Neural progenitor cell (in vitro differentiated cells): Measurements from ENCODE around the gene C19orf81. TPM values are rescaled to one million over a fixed set of nuclear protein-coding genes. Genes with fewer than 3 reads are reported as not detected.

Source experiments
- DNase-seq: peaks from one replicate; pipeline ENCODE4 v3.0.0-alpha.2; 2016; ENCODE audit warnings: low spot score
- H2AFZ ChIP-seq: fragments of 200-600 bp; sonication (generic); replicated peaks from 2 replicates; pipeline ENCODE4 v1.6.1; 2016; ENCODE audit warnings: antibody characterized with exemption
- H3F3A ChIP-seq: fragments of 200-600 bp; sonication (generic); 2 replicates; pipeline ENCODE4 v1.6.1; 2016; ENCODE audit warnings: antibody characterized with exemption, low read depth
- H3K27ac ChIP-seq: fragments of 200-600 bp; sonication (generic); 2 replicates; pipeline ENCODE4 v1.5.1; 2016; ENCODE audit warnings: mild to moderate bottlenecking
- H3K27me3 ChIP-seq: fragments of 200-600 bp; sonication (generic); 2 replicates; pipeline ENCODE4 v1.6.1; 2016; ENCODE audit warnings: mild to moderate bottlenecking, moderate library complexity
- H3K36me3 ChIP-seq: fragments of 200-600 bp; sonication (generic); 2 replicates; pipeline ENCODE4 v1.5.1; 2016
- H3K4me1 ChIP-seq: fragments of 200-600 bp; sonication (generic); 2 replicates; pipeline ENCODE4 v1.6.1; 2016; ENCODE audit warnings: mixed run types
- H3K4me2 ChIP-seq: fragments of 200-600 bp; sonication (generic); 2 replicates; pipeline ENCODE4 v1.6.1; 2016
- H3K4me3 ChIP-seq: fragments of 200-600 bp; sonication (generic); 2 replicates; pipeline ENCODE4 v1.5.1; 2016
- H3K79me2 ChIP-seq: fragments of 200-600 bp; sonication (generic); 2 replicates; pipeline ENCODE4 v1.6.1; 2016; ENCODE audit warnings: low read depth
- H3K9ac ChIP-seq: fragments of 200-600 bp; sonication (generic); 2 replicates; pipeline ENCODE4 v1.6.1; 2016
- H3K9me3 ChIP-seq: fragments of 200-600 bp; sonication (generic); 2 replicates; pipeline ENCODE4 v1.5.1; 2016; ENCODE audit warnings: low read depth
- H4K20me1 ChIP-seq: fragments of 200-600 bp; sonication (generic); 2 replicates; pipeline ENCODE4 v1.6.1; 2016; ENCODE audit warnings: low read depth
- H3K27ac Mint-ChIP-seq: 3 replicates; pipeline ENCODE4 v1.8.0; 2021; ENCODE audit warnings: mixed read lengths
- H3K27me3 Mint-ChIP-seq: 2 replicates; pipeline ENCODE4 v1.8.0; 2022; ENCODE audit warnings: low read depth, mild to moderate bottlenecking, inconsistent platforms, moderate library complexity, mixed read lengths; ENCODE audit not compliant: insufficient read depth
- H3K36me3 Mint-ChIP-seq: 3 replicates; pipeline ENCODE4 v1.8.0; 2021; ENCODE audit warnings: mixed read lengths
- H3K4me1 Mint-ChIP-seq: 3 replicates; pipeline ENCODE4 v1.8.0; 2021; ENCODE audit warnings: mixed read lengths
- H3K4me3 Mint-ChIP-seq: 3 replicates; pipeline ENCODE4 v1.8.0; 2021; ENCODE audit warnings: mild to moderate bottlenecking, moderate library complexity, mixed read lengths
- H3K9me3 Mint-ChIP-seq: 3 replicates; pipeline ENCODE4 v1.8.0; 2020; ENCODE audit warnings: mixed read lengths
- EZH2 ChIP-seq: fragments of 200-600 bp; sonication (generic); IDR thresholded peaks from 2 replicates; pipeline ENCODE4 v1.6.1; 2017; ENCODE audit warnings: antibody characterized with exemption, mild to moderate bottlenecking, moderate library complexity
- EZH2phosphoT487 ChIP-seq: fragments of 200-600 bp; sonication (generic); IDR thresholded peaks from 2 replicates; pipeline ENCODE4 v1.6.1; 2017; ENCODE audit warnings: antibody characterized with exemption
- total RNA-seq: library from RNA; depleted of rRNA; stranded (reverse); fragments of >200 nt; gene quantifications from 2 replicates; pipeline ENCODE4 v1.2.3, GENCODE V29; 2015; ENCODE audit warnings: low replicate concordance
- TF ChIP-seq, protein P1 (sequence below): fragments of 200-600 bp; sonication (generic); IDR thresholded peaks from 2 replicates; pipeline ENCODE4 v1.5.1; 2017; ENCODE audit warnings: antibody characterized with exemption, mild to moderate bottlenecking

C19orf81 gene
- total RNA-seq, 1 donor from 2014 or later: 1.3 TPM

DNA sequence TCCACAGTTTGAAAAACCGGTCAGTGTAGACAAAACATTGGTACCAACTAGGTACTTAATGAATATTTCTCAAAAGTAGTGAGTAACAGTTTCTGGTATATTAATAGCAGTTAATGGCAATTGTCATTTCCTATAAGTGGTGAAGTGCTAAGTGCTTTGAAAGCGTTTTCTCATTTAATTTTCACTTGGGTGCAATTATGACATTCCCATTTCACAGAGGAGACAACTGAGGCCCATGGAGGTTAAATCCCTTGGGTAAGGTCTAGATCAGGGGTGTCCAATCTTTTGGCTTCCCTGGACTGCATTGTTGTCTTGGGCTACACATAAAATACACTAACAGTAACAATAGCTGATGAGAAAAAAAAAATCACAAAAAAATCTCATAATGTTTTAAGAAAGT is 8.9 kb upstream of the C19orf81 start:
- peaks cover 13% of the 10 kb centered on the region for H3K4me1 Mint-ChIP-seq
- Histone ChIP-seq H3K4me2 (peak overlapping the region; percentile 99), H3K9me3 (no peaks in the 10 kb centered on the region), H3K27ac (no peak overlapping the region), H3F3A (peaks cover 4% of the 10 kb centered on the region), H3K4me1 (no peaks in the 10 kb centered on the region), H2AFZ (peak overlapping the region; percentile 99), H3K9ac (no peak overlapping the region), H3K36me3 (no peaks in the 10 kb centered on the region), H3K4me3 (peak overlapping the region; percentile 89), H3K27me3 (peaks cover 80% of the 10 kb centered on the region), H4K20me1 (no peaks in the 10 kb centered on the region), H3K79me2 (no peaks in the 10 kb centered on the region)
- no peak for DNase-seq
- H3K9me3 Mint-ChIP-seq: peaks cover 11% of the 10 kb centered on the region
- peak overlapping the region; percentile 71 for H3K4me3 Mint-ChIP-seq
- no peaks in the 10 kb centered on the region for H3K36me3 Mint-ChIP-seq
- no peak overlapping the region for H3K27ac Mint-ChIP-seq
- H3K27me3 Mint-ChIP-seq: peaks cover 15% of the 10 kb centered on the region
- TF ChIP-seq, protein P1, sequence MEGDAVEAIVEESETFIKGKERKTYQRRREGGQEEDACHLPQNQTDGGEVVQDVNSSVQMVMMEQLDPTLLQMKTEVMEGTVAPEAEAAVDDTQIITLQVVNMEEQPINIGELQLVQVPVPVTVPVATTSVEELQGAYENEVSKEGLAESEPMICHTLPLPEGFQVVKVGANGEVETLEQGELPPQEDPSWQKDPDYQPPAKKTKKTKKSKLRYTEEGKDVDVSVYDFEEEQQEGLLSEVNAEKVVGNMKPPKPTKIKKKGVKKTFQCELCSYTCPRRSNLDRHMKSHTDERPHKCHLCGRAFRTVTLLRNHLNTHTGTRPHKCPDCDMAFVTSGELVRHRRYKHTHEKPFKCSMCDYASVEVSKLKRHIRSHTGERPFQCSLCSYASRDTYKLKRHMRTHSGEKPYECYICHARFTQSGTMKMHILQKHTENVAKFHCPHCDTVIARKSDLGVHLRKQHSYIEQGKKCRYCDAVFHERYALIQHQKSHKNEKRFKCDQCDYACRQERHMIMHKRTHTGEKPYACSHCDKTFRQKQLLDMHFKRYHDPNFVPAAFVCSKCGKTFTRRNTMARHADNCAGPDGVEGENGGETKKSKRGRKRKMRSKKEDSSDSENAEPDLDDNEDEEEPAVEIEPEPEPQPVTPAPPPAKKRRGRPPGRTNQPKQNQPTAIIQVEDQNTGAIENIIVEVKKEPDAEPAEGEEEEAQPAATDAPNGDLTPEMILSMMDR: no peak
- TF ChIP-seq EZH2phosphoT487: no peak
- no peak for TF ChIP-seq EZH2

DNA sequence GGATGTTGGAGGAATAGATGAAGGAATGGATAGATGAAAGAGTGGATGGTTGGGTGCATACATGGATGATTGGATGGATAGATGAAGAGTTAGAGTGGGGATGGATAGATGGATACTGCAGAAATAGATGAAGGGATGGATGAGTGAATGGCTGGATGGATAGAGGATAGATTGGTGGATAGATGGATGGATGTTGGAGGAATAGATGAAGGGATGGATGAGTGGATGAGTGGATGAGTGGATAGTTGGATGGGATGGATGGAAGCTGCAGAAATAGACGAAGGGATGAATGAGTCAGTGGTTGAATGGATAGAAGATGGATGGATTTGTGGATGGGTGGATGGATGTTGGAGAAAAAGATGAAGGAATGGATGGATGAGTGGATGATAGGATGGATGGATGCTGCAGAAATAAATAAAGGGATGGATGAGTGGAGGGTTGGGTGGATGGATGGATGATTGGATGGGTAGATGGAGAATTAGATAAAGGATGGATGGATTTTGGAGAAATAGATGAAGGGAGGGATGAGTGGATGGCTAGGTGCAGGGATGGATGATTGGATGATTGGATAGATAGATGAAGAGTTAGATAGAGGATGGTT is 4.8 kb upstream of the C19orf81 start:
- Mint-ChIP-seq H3K27me3 (peaks cover 2% of the 10 kb centered on the region), H3K36me3 (no peaks in the 10 kb centered on the region), H3K27ac (no peak overlapping the region), H3K4me1 (peaks cover 4% of the 10 kb centered on the region), H3K9me3 (no peaks in the 10 kb centered on the region), H3K4me3 (no peak overlapping the region)
- Histone ChIP-seq H3K27me3 (peaks cover 60% of the 10 kb centered on the region), H3K4me3 (no peak overlapping the region), H4K20me1 (no peaks in the 10 kb centered on the region), H3K9me3 (no peaks in the 10 kb centered on the region), H3K4me2 (no peak overlapping the region), H3K36me3 (no peaks in the 10 kb centered on the region), H3K79me2 (no peaks in the 10 kb centered on the region), H3F3A (peaks cover 4% of the 10 kb centered on the region), H2AFZ (no peak overlapping the region), H3K9ac (no peak overlapping the region), H3K4me1 (no peaks in the 10 kb centered on the region), H3K27ac (no peak overlapping the region)
- TF ChIP-seq, protein P1: no peak
- TF ChIP-seq EZH2 (no peak), EZH2phosphoT487 (no peak)
- DNase-seq: no peak

DNA sequence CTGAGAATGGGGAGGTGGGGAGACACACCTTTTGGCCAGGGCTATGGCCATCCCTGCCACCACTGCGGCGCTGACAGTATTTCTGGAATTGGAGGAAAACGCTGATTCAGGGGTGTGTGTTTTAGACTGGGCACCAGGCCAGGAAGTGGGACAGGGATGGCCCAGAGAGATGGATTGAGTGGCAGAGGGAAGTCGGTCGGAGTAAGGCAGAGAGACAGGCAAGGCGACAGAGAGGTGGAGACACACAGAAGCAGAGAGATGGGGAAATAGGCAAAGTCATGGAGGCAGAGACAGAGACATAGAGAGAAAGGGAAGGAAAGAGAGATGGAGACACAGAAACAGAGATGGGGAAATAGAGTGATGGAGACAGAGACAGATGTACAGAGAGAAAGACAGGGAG is 4.1 kb upstream of the C19orf81 start:
- Mint-ChIP-seq H3K9me3 (no peaks in the 10 kb centered on the region), H3K36me3 (no peaks in the 10 kb centered on the region), H3K27me3 (peaks cover 5% of the 10 kb centered on the region), H3K4me3 (no peak overlapping the region), H3K4me1 (peaks cover 9% of the 10 kb centered on the region), H3K27ac (no peak overlapping the region)
- no peaks in the 10 kb centered on the region for H3K9me3 ChIP-seq
- H4K20me1 ChIP-seq: no peaks in the 10 kb centered on the region
- H3K9ac ChIP-seq: no peak overlapping the region
- H3K27ac ChIP-seq: no peak overlapping the region
- H3F3A ChIP-seq: peaks cover under 1% of the 10 kb centered on the region
- H3K4me3 ChIP-seq: no peak overlapping the region
- no peak overlapping the region for H3K4me2 ChIP-seq
- no peak for DNase-seq
- peaks cover 53% of the 10 kb centered on the region for H3K27me3 ChIP-seq
- H2AFZ ChIP-seq: no peak overlapping the region
- no peak for TF ChIP-seq EZH2
- TF ChIP-seq EZH2phosphoT487: no peak
- TF ChIP-seq, protein P1: no peak
- H3K4me1 ChIP-seq: no peaks in the 10 kb centered on the region
- H3K36me3 ChIP-seq: no peaks in the 10 kb centered on the region
- H3K79me2 ChIP-seq: no peaks in the 10 kb centered on the region
